IMR-90 (cell line): ENCODE measurements around the gene SPOCK3. TPM values are rescaled to one million over a fixed set of nuclear protein-coding genes. Genes with fewer than 3 reads are reported as not detected.

Experiments
- ATAC-seq: fragments of 200-7000 bp; cut with Tn5 transposase; 2 replicates; pipeline ENCODE4 v1.9.1; 2020; ENCODE audit warnings: low read depth, mild to moderate bottlenecking, moderate library complexity
- BruUV-seq: library from RNA; stranded (reverse); fragments of 400-500 nt; replicated peaks from 2 replicates; lab custom pipeline; 2021; lab: Mats Ljungman, UMichigan
- CTCF ChIA-PET: fragments of 300-600 bp; formaldehyde crosslinking; extraction: SDS; loops from one replicate; lab custom pipeline; 2021; ENCODE audit warnings: antibody characterized with exemption; lab: Yijun Ruan, JAX
- POLR2A ChIA-PET: fragments of 300-600 bp; sonication (Branson Sonifier 250); formaldehyde crosslinking; loops from one replicate; lab custom pipeline; 2022; ENCODE audit warnings: antibody characterized with exemption; ENCODE audit not compliant: unreplicated experiment; lab: Charles Lee
- DNase-seq: peaks from one replicate; pipeline ENCODE4 v3.0.0; 2013
- H2AFZ ChIP-seq: replicated peaks from 2 replicates; pipeline ENCODE3; 2013; ENCODE audit warnings: low read length, mild to moderate bottlenecking; ENCODE audit not compliant: poor library complexity
- H2AK5ac ChIP-seq: 2 replicates; pipeline ENCODE4 v1.6.1; 2013; ENCODE audit warnings: low read depth, low read length, inconsistent platforms
- H2AK9ac ChIP-seq: replicated peaks from 2 replicates; pipeline ENCODE3; 2013; ENCODE audit warnings: mild to moderate bottlenecking, low read depth, low read length, moderate library complexity; ENCODE audit not compliant: poor library complexity
- H2BK120ac ChIP-seq: 2 replicates; pipeline ENCODE4 v1.6.1; 2013; ENCODE audit warnings: low read depth, low read length, inconsistent platforms
- H2BK15ac ChIP-seq: 3 replicates; pipeline ENCODE4 v1.6.1; 2013; ENCODE audit warnings: low read depth, low read length, inconsistent platforms
- H2BK20ac ChIP-seq: 2 replicates; pipeline ENCODE4 v1.6.1; 2013; ENCODE audit warnings: low read depth, mild to moderate bottlenecking, inconsistent platforms, low read length, moderate library complexity
- H2BK5ac ChIP-seq: 2 replicates; pipeline ENCODE4 v1.6.1; 2013; ENCODE audit warnings: mild to moderate bottlenecking, low read depth, low read length, inconsistent platforms; ENCODE audit not compliant: poor library complexity, severe bottlenecking
- H3K14ac ChIP-seq: replicated peaks from 2 replicates; pipeline ENCODE4 v1.6.1; 2013; ENCODE audit warnings: low read depth, low read length, inconsistent platforms
- H3K18ac ChIP-seq: 2 replicates; pipeline ENCODE4 v1.6.1; 2013; ENCODE audit warnings: low read depth, low read length, control low read depth
- H3K23ac ChIP-seq: 2 replicates; pipeline ENCODE4 v1.6.1; 2013; ENCODE audit warnings: low read depth, low read length, inconsistent platforms
- H3K27ac ChIP-seq: 2 replicates; pipeline ENCODE4 v1.5.1; 2013; ENCODE audit warnings: mild to moderate bottlenecking, control low read depth, low read length; ENCODE audit not compliant: insufficient read depth
- H3K27me3 ChIP-seq: 2 replicates; pipeline ENCODE4 v1.6.1; 2013; ENCODE audit warnings: low read length; ENCODE audit not compliant: control insufficient read depth, insufficient read depth
- H3K36me3 ChIP-seq: 2 replicates; pipeline ENCODE4 v1.6.1; 2013; ENCODE audit warnings: low read length, mixed read lengths; ENCODE audit not compliant: control insufficient read depth, insufficient read depth
- H3K4ac ChIP-seq: 2 replicates; pipeline ENCODE4 v1.6.1; 2013; ENCODE audit warnings: low read depth, low read length, inconsistent platforms
- H3K4me1 ChIP-seq: 2 replicates; pipeline ENCODE4 v1.6.1; 2013; ENCODE audit warnings: low read length, mixed read lengths; ENCODE audit not compliant: control insufficient read depth, insufficient read depth
- H3K4me2 ChIP-seq: 2 replicates; pipeline ENCODE4 v1.6.1; 2013; ENCODE audit warnings: low read depth, mild to moderate bottlenecking, control low read depth, low read length, moderate library complexity
- H3K4me3 ChIP-seq: 2 replicates; pipeline ENCODE4 v1.5.1; 2013; ENCODE audit warnings: low read depth, mild to moderate bottlenecking, control low read depth, low read length, moderate library complexity; ENCODE audit not compliant: insufficient read depth
- H3K56ac ChIP-seq: 2 replicates; pipeline ENCODE4 v1.6.1; 2013; ENCODE audit warnings: low read length, inconsistent platforms; ENCODE audit not compliant: insufficient read depth; ENCODE audit errors: extremely low read depth
- H3K79me1 ChIP-seq, 2 experiments: 2 replicates each; pipeline ENCODE4 v1.6.1; 2013; ENCODE audit warnings: low read length in 2 of 2, inconsistent platforms in 1 of 2, low read depth in 1 of 2
- H3K9ac ChIP-seq: 2 replicates; pipeline ENCODE4 v1.6.1; 2013; ENCODE audit warnings: low read depth, low read length, control low read depth
- H3K9me1 ChIP-seq: 2 replicates; pipeline ENCODE4 v1.6.1; 2013; ENCODE audit warnings: low read length, inconsistent platforms; ENCODE audit not compliant: insufficient read depth
- H3K9me3 ChIP-seq: 2 replicates; pipeline ENCODE4 v1.6.1; 2013; ENCODE audit warnings: low read length; ENCODE audit not compliant: control insufficient read depth, insufficient read depth
- H4K20me1 ChIP-seq: 2 replicates; pipeline ENCODE4 v1.6.1; 2013; ENCODE audit warnings: low read length, inconsistent platforms; ENCODE audit not compliant: insufficient read depth
- H4K5ac ChIP-seq: 2 replicates; pipeline ENCODE4 v1.6.1; 2013; ENCODE audit warnings: mild to moderate bottlenecking, low read depth, low read length, control low read depth
- H4K8ac ChIP-seq, 2 experiments: 2 replicates each; pipeline ENCODE4 v1.6.1; 2013; ENCODE audit warnings: low read depth in 2 of 2, low read length in 2 of 2, control low read depth in 1 of 2, inconsistent platforms in 1 of 2
- H4K91ac ChIP-seq: 2 replicates; pipeline ENCODE4 v1.6.1; 2013; ENCODE audit warnings: low read depth, low read length, inconsistent platforms; ENCODE audit not compliant: insufficient read depth
- CTCF ChIP-seq: conservative IDR thresholded peaks from 2 replicates; pipeline ENCODE4 v1.5.1; 2012; ENCODE audit warnings: mild to moderate bottlenecking, low read depth, low read length, improper control_type of control experiment
- ELK1 ChIP-seq: fragments of 150-350 bp; IDR thresholded peaks from 2 replicates; pipeline ENCODE4 v1.6.1; 2016; ENCODE audit warnings: low read depth, mild to moderate bottlenecking, low read length, moderate library complexity, borderline replicate concordance
- FOS ChIP-seq: fragments of 150-350 bp; IDR thresholded peaks from 2 replicates; pipeline ENCODE4 v1.6.1; 2016; ENCODE audit warnings: low read depth, low read length
- MXI1 ChIP-seq: IDR thresholded peaks from 2 replicates; pipeline ENCODE4 v1.6.1; 2012; ENCODE audit warnings: low read depth, mild to moderate bottlenecking, low read length, moderate library complexity, borderline replicate concordance
- POLR2A ChIP-seq: IDR thresholded peaks from 2 replicates; pipeline ENCODE4 v1.6.1; 2012; ENCODE audit warnings: mild to moderate bottlenecking, low read depth, low read length
- RAD21 ChIP-seq: IDR thresholded peaks from 2 replicates; pipeline ENCODE4 v1.6.1; 2012; ENCODE audit warnings: low read length, improper control_type of control experiment
- SMC3 ChIP-seq: fragments of 150-350 bp; IDR thresholded peaks from 2 replicates; pipeline ENCODE4 v1.6.1; 2016; ENCODE audit warnings: low read depth, mild to moderate bottlenecking, antibody characterized with exemption, low read length, moderate library complexity
- WGBS, 2 experiments: methylation state at CpG; one replicate each; pipeline versions ENCODE4 v1.1.5 to v1.1.7; 2013; ENCODE audit warnings: missing lambda C conversion rate in 2 of 2; ENCODE audit not compliant: insufficient read length in 1 of 2; ENCODE audit errors: extremely low coverage in 2 of 2; 5-methylcytosine and 5-hydroxymethylcytosine counted together
- dilution Hi-C: fragments of 300-500 bp; cut with HindIII; formaldehyde crosslinking; loops from one replicate; pipeline ENCODE4 v1.14.3; 2018; ENCODE audit warnings: low sequenced_read_pairs; ENCODE audit not compliant: unreplicated experiment
- in situ Hi-C: fragments of 300-500 bp; cut with MboI; formaldehyde crosslinking; loops from 3 replicates; pipeline ENCODE4 v1.14.3; 2019; ENCODE audit warnings: low sequenced_read_pairs, inconsistent platforms, mixed read lengths
- intact Hi-C: fragments of 100-400 bp; cut with micrococcal nuclease; formaldehyde crosslinking; loops from 2 replicates; pipeline ENCODE4 v1.10.0; 2022
- polyA plus RNA-seq, 3 experiments: library from polyadenylated mRNA; depleted of rRNA; stranded (reverse); fragments of >200 nt; gene quantifications; 2 replicates each; pipeline ENCODE4 v1.2.3, GENCODE V29; 2012; ENCODE audit warnings: low replicate concordance in 1 of 3
- total RNA-seq: library from RNA; depleted of rRNA; stranded (reverse); fragments of >200 nt; gene quantifications from 2 replicates; pipeline ENCODE4 v1.2.3, GENCODE V29; 2012

Gene SPOCK3
- total and polyA plus RNA-seq, 2 of the 4 experiments (the other 2 are of a cell fraction) = not detected

GRCh38 chr4:167248271-167248670 lies 14.0 kb upstream of the SPOCK3 start:
- Histone ChIP-seq H3K27me3 (no peaks in the 10 kb centered on the region), H2AK5ac (no peak overlapping the region), H4K91ac (no peak overlapping the region), H2AFZ (no peak overlapping the region), H3K27ac (no peak overlapping the region), H2BK5ac (no peak overlapping the region), H4K8ac (no peak overlapping the region), H4K20me1 (no peaks in the 10 kb centered on the region), H3K23ac (no peak overlapping the region), H2BK20ac (no peak overlapping the region), H3K4me1 (no peaks in the 10 kb centered on the region), H3K56ac (no peak overlapping the region), H3K36me3 (no peaks in the 10 kb centered on the region), H3K9ac (no peak overlapping the region), H2BK15ac (no peak overlapping the region), H4K5ac (no peak overlapping the region), H2BK120ac (no peak overlapping the region), H3K9me1 (no peaks in the 10 kb centered on the region), H3K4me2 (no peak overlapping the region), H3K9me3 (peaks cover 4% of the 10 kb centered on the region; the same call in 1 of the 2 replicates), H2AK9ac (no peak overlapping the region), H3K14ac (no peak overlapping the region), H3K18ac (no peak overlapping the region), H3K4ac (no peak overlapping the region), H3K79me1 (no peaks in the 10 kb centered on the region), H3K4me3 (no peak overlapping the region)
- dilution Hi-C loops = no loop called here
- DNase-seq (no peak), ATAC-seq (no peak)
- BruUV-seq = no TSS peak
- intact Hi-C loops = no loop called here
- POLR2A ChIA-PET = no interaction called here
- no peak for TF ChIP-seq FOS
- TF ChIP-seq ELK1 = no peak
- TF ChIP-seq CTCF = no peak
- no peak for TF ChIP-seq POLR2A
- TF ChIP-seq SMC3 = no peak
- no peak for TF ChIP-seq RAD21
- no peak for TF ChIP-seq MXI1
- in situ Hi-C loops = no loop called here
- CTCF ChIA-PET = no interaction called here
- no CpG with 5 or more reads among the region's 4 CpGs for WGBS, 2 experiments
